ENCODE measurements around the gene TRIM50. TPM values are rescaled to one million over a fixed set of nuclear protein-coding genes. Genes with fewer than 3 reads are reported as not detected.
"Not testable (repeated sequence)": the region's sequence is repeated elsewhere in the genome, so short reads cannot be mapped to it uniquely, and the experiment has no call there.

Gene TRIM50
- total RNA-seq, 1 experiment from 2014 or later = not detected

DNA sequence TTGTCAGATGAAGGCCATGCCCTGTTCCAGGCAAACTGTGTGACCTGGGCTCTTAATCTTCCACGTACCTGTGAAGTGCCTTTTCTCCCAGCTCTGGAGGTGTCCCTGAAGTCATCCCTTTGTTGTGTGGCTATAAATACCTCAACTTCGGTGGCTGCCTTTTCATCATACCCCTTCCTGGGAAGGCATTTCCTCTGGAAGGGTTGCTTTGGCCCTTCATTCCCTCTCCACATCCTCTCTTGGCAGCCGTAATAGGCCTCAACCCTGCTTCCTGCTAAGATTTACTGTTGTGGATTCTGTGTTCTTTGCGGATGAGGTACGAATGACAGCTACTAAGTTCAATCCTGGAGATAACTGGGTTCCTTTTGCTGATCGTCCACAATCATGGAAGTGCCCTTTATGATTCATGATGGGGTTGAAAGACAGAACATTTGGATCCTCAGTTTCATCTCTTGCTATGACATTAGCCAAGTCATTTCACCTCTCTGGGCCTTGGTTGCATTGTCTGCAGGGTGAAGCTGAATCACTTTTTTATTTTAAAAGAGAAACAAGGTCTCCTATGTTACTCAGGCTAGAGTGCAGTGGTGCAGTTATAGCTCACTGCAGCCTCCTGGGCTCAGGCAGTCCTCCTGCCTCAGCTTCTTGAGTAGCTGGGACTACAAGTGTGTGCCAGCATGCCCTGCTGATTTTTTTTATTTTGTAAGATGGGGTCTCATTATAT, 23.7 kb upstream of the TRIM50 start:
- DNase-seq (ENCODE audit: low spot score) = no peak
- in situ Hi-C loops (cut with HindIII; ENCODE audit: low sequenced_read_pairs) = no loop called here

DNA sequence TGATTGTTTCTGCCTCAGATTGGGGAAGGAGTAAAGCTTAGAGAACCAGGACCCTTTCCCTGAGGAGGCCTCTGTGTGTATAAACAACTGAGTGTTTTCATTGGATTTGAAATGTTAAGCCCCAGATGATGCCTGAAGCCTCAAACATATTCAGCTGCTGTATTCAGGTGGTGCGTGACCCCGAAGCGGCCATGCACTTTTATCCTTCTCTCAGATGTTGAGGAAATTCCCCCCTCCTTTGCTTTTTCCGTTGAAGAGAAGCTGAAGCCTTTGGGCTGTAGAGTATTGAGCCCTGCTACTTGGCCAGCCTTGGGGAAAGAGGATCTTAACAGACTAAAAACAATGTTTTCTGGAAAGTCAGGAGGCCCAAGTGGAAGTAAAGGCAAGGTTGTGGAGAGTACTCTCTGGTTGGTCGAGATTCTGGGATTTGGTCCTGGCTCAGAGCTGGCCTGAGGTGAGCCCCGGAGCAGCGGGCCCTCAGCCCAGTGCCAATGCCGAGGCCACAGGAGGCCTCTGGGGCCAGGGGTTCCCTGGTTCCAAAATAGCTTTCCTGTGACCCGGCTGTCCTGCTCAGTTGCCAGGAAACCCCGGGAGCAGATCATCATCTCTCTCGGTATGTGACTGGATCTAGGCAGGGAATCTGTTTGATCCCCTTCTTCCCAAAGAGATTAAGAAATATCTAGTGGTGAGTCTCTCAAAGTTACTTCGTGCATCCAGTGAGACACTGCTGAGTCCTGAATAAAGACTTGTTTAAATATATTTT, 22.6 kb upstream of the TRIM50 start:
- in situ Hi-C loops (cut with HindIII; ENCODE audit: low sequenced_read_pairs) = no loop called here
- no peak for DNase-seq (ENCODE audit: low spot score)

DNA sequence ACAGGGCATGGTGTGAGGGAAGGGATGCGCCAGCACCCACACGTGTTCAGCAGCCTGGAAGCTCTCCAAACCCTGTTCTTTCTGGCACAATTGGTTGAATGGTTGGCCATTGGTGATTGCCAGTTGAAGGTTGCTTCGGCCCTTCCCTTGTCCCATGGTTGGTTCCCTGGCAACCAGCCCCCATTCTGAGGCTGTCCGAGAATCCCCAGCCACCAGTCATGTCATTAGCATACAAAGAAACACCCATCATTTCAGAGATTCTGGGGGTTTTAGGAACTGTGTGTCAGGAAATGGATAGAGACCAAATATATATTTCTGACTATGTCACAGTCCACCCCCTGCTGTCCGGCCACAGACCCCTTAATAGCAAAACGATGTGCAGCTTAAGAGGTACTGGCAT, 21.9 kb upstream of the TRIM50 start:
- DNase-seq (ENCODE audit: low spot score) = no peak
- in situ Hi-C loops (cut with HindIII; ENCODE audit: low sequenced_read_pairs) = no loop called here

DNA sequence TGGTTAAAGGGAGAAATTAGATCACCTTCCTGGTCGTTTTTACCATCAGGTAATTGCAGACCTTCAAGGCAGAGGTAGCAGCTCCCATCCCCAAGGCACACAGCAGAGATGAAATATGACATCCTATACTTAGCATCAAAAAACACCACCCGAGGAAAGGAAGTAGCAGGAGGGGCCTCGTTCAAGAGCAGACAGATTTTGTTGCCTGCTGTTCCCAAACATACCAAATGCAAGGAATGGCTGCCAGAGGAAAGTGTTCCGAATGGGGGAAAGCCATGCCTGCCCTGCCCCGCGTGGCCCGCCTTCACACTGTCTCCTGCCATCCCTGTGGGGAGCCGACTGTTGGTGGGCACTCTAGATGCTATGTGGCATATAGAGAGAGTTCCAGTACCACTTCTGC, 18.1 kb upstream of the TRIM50 start:
- in situ Hi-C loops (cut with HindIII; ENCODE audit: low sequenced_read_pairs) = no loop called here
- no peak for DNase-seq (ENCODE audit: low spot score)

DNA sequence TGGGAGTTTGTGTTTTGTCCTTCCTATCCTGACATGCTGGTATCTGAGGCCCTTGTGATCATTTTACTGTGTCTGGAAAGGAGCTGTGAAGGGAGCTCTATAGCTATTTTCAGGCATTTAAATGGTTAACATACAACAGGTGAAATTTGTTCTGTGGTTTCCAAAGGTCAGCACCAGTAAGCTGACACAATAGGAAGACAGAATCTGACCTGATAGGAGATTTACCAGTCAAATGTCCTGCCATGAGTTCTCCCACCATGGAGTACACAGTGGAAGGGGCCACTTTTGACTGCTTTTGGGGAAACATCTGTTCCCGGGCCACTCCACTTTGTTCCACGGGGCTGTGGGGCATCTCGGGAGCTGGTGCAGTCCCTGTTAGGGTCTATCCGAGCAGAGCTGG, 17.7 kb upstream of the TRIM50 start:
- in situ Hi-C loops (cut with HindIII; ENCODE audit: low sequenced_read_pairs) = no loop called here

GRCh38 chr7:73343671-73344380, 15.9 kb upstream of the TRIM50 start:
- DNase-seq (ENCODE audit: low spot score) = no peak
- in situ Hi-C loops (cut with HindIII; ENCODE audit: low sequenced_read_pairs) = loop anchor here (5.0 kb wide), 1 partner anchor 103 kb away; no protein-coding TSS in a partner anchor

More for the DNA sequence above, 17.7 kb upstream of the TRIM50 start:
- no peak for DNase-seq (ENCODE audit: low spot score)

- no peak for DNase-seq (ENCODE audit: low spot score)
- in situ Hi-C loops (cut with HindIII; ENCODE audit: low sequenced_read_pairs) = loop anchor here (5.0 kb wide), 1 partner anchor 105 kb away; no protein-coding TSS in a partner anchor
Measured at GRCh38 chr7:73342645-73343044, 14.8 kb upstream of the TRIM50 start.

DNA sequence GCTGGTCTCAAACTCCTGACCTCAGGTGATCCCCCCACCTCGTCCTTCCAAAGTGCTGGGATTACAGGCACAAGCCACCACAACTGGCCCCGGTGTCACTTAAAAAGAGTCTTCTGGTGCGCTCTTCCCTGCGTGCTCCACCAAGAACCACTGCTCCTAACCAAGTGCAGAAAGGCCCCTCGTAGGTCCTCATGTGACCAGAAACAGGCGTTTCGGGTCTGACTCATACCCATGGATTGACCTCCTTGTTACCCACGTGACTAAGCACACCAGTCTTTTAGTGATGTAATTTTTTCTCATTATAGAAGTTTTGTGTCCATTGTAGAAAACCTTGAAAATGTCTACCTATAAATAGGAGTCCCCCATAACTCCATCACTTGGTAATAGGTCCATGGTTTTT, 14.0 kb upstream of the TRIM50 start:
- in situ Hi-C loops (cut with HindIII; ENCODE audit: low sequenced_read_pairs) = loop anchor here (5.0 kb wide), 1 partner anchor 105 kb away; no protein-coding TSS in a partner anchor
- DNase-seq (ENCODE audit: low spot score) = no peak

DNA sequence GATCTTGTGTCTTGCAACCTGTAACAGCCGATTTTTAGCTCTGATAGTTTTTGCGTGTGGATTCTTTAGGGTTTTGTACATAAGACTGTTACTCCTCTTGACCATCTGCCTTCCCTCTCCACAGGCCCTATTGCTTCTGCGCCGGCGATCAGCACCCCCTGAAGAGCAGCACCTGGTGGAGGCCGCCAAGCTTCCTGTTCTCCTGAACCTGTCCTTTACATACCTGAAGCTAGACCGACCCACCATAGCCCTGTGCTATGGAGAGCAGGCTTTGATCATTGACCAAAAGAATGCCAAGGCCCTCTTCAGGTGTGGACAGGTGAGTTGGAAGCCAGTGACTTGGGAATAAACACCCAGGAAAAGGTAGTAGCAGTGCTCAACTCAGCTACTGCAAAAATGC, 12.6 kb upstream of the TRIM50 start:
- peak; percentile 32 for DNase-seq (ENCODE audit: low spot score)
- in situ Hi-C loops (cut with HindIII; ENCODE audit: low sequenced_read_pairs) = loop anchor here (5.0 kb wide), 1 partner anchor 107 kb away; no protein-coding TSS in a partner anchor

DNA sequence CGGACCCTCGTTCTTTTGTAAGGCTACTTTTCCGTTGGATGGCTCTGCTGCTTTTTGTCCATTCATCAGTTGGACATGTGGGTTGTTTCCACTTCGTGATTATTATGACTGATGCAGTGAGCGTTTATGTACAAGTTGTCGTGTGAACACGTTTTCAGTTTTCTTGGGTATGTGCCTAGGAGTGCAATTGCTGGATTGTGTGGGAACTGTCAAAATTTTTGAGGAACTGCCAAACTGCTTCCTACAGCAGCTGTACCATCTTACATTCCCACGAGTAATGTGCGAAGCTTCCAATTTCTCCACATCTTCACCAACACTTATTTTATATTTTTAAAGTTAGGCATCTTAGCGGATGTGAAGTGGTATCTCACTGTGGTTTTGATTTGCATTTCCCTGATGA, 10.4 kb upstream of the TRIM50 start:
- DNase-seq (ENCODE audit: low spot score) = no peak
- in situ Hi-C loops (cut with HindIII; ENCODE audit: low sequenced_read_pairs) = no loop called here

DNA sequence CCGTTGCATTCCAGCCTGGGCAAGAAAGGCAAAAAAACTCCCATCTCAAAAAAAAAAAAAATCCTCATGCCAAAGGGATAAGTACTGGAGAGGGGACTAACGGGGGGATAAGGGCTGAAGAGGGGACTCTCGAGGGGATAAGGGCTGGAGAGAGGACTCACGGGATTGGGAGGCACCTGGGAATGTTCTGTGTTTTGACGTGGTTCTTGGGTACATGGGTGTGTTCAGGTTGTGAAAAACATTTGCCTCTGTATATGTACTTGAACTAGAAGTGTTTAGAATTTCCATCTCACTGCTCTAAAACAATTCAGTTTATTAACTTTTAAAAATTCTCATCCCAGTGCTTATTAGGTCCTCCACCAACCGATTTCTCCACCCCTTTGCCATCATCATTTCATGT, 4.6 kb upstream of the TRIM50 start:
- DNase-seq (ENCODE audit: low spot score) = no peak
- in situ Hi-C loops (cut with HindIII; ENCODE audit: low sequenced_read_pairs) = no loop called here

- in situ Hi-C loops (cut with HindIII; ENCODE audit: low sequenced_read_pairs) = no loop called here
- peak; percentile 27 for DNase-seq (ENCODE audit: low spot score)
Measured at GRCh38 chr7:73330772-73331171, 2.9 kb upstream of the TRIM50 start.

DNA sequence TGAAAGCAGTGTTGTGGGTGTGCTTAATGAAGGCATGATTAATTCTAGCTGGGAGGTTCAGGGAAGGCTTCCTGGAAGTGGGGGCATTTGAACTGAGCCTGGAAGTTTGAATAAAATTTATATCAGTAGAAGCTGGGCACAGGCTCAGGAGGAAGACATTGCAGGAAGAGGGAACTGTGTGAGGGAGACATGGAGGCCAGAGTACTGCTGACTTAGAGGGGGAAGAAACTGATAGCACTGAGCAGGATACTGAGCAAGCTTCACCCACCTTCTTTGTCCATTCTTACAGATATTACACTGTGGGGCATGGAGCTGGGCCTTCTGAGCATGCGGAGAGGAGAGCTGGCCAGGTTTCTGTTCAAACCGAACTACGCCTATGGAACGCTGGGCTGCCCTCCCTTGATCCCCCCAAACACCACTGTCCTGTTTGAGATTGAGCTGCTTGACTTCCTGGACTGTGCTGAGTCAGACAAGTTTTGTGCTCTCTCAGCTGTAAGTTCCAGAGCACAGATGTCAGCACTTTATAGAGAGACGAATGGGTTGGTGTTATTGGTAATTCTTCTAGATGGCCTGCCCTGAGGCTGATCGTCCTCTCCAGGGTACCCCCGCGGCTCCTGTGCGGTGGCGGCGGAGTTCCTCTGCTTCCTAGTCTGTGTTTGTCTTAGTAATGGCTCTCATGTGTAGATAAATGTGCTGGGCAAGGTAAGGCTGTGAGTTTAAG, 2.1 kb upstream of the TRIM50 start:
- in situ Hi-C loops (cut with HindIII; ENCODE audit: low sequenced_read_pairs) = no loop called here

GRCh38 chr7:73328696-73329095, 814 bp upstream of the TRIM50 start:
- in situ Hi-C loops (cut with HindIII; ENCODE audit: low sequenced_read_pairs) = no loop called here

More for the DNA sequence above, 2.1 kb upstream of the TRIM50 start:
- no peak for DNase-seq (ENCODE audit: low spot score)

DNA sequence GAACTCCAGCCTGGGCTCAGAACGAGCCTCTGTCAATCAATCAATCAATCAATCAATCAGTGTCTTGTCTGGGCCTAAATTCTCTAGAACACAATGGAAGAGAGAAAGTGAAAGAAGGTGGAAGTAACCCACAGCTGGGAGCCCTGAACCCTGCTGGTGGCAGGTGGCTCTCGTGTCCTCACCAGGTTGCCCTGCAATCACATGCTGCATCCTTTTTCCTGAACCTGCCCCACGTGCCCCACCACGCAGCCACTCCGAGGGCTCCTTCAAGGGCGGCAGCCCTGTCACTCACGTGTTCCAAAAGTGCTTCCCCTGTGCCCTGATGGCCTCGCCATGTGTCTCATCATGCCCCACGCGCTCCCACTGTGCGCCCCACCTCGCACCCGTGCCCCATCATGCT, 433 bp downstream of the TRIM50 start:
- in situ Hi-C loops (cut with HindIII; ENCODE audit: low sequenced_read_pairs) = not testable (repeated sequence)

More at GRCh38 chr7:73328696-73329095, 814 bp upstream of the TRIM50 start:
- DNase-seq (ENCODE audit: low spot score) = no peak

DNA sequence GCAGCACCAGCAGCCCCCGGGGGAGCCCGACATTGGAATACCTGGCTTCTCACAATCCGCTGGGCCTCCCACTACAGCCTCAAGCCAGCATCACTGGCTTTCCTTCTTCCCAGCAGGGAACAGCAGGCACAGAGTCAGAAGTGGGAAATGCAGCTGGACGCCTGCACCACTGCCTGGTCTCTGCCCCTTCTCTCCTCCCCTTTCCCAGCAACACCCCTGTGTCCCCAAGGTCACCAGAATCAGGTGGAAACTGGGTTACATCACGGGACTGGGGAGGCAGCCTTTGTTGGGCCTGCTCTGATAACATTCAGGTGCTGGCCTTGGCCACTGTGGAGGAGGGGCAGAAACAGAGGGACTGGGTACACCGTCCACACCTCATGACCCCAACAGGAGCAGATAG, 2.5 kb downstream of the TRIM50 start:
- in situ Hi-C loops (cut with HindIII; ENCODE audit: low sequenced_read_pairs); DNase-seq (ENCODE audit: low spot score): not testable (repeated sequence)

More for the DNA sequence above, 433 bp downstream of the TRIM50 start:
- not testable (repeated sequence) for DNase-seq (ENCODE audit: low spot score)

GRCh38 chr7:73324081-73324845, 3.6 kb downstream of the TRIM50 start:
- in situ Hi-C loops (cut with HindIII; ENCODE audit: low sequenced_read_pairs) = not testable (repeated sequence)
- DNase-seq (ENCODE audit: low spot score) = peak; percentile 68

DNA sequence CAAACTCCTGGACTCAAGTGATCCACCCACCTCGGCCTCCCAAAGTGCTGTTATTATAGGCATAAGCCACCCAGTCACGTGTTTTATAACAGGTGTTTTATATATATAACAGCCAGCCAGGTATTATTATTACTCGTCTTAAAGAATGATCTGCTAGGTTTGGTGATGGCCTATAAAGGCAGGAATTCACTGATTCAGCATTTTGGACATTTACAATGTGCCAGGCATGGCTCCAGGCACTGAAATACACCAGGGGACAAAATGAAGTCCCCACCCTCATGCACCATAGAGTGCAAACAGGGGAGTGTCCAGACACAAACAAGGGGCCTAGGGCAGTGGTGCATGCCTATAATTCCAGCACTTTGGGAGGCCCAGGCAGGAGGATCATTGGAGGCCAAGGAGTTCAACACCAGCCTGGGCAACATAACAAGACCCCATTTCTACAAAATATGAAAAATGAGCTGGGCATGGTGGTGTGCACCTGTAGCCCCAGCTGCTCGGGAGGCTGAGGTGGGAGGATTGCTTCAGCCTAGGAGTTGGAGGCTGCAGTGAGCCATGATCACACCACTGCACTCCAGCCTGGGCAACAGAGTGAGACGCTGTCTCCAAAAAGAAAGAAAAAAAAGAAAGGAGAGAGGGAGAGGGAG, 4.3 kb downstream of the TRIM50 start:
- DNase-seq (ENCODE audit: low spot score); in situ Hi-C loops (cut with HindIII; ENCODE audit: low sequenced_read_pairs): not testable (repeated sequence)

Data from G401 (cell line).